ENCODE results near the gene ADRA1B. TPM values are rescaled to one million over a fixed set of nuclear protein-coding genes. Genes with fewer than 3 reads are reported as not detected.

ADRA1B gene
- total and polyA plus RNA-seq, 2 of the 8 experiments (the other 6 are each of a cell fraction or from before 2014, with no cell fraction given) = not detected

DNA sequence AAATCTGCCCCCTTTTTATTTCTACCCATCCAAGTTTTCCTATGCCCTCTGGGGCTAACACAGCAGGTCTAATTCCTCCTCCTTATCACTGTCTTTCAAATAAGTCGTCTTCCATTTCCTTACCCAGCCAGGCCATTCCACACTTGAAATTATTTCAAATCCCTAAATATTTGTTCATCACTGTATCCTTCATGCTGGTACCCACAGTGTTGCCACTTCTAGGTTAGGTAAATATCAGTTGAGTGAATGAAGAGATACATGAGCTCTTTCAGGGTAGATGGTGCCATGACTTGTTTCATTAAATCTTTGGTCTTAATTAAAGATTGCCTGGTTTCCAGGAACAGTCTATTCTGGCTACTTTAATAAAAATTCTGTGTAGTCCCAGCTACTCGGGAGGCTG is 35.6 kb upstream of the ADRA1B start:
- no peak for FAIRE-seq

More for the DNA sequence above, 35.6 kb upstream of the ADRA1B start:
- H3K4me3 ChIP-seq (ENCODE audit: extremely low read depth in 1 of 4, insufficient read depth in 2 of 4, low read depth in 3 of 4, low read length in 4 of 4) = no peak overlapping the region
- no peak overlapping the region for H3K18ac ChIP-seq (ENCODE audit: extremely low read depth, low read length)
- H2BK120ac ChIP-seq (replicated peaks; ENCODE audit: low read depth, low read length) = no peak overlapping the region
- H2AK5ac ChIP-seq (ENCODE audit: low read depth, low read length) = no peak overlapping the region
- H3K4me1 ChIP-seq (replicated peaks in 1 of 4; ENCODE audit: control insufficient read depth in 3 of 4, insufficient read depth in 4 of 4, low read length in 3 of 4) = peaks cover 2 to 5% (median 5%) of the 10 kb centered on the region in 4 experiments; a peak in 4 of 7 replicates
- POLR2A ChIA-PET (ENCODE audit: partially characterized antibody) = interaction anchor here (2.1 kb wide), 1 partner anchor 10 kb away, joined by 9 read pairs; no protein-coding TSS in a partner anchor
- no peak overlapping the region for H3K9ac ChIP-seq (replicated peaks in 1 of 4; ENCODE audit: extremely low read depth in 1 of 4, low read depth in 3 of 4, low read length in 3 of 4)
- no peak overlapping the region for H4K5ac ChIP-seq (ENCODE audit: insufficient read length, low read depth, low read length)
- H3K79me1 ChIP-seq (ENCODE audit: low read depth, low read length) = no peaks in the 10 kb centered on the region
- no peak overlapping the region for H3K14ac ChIP-seq (ENCODE audit: insufficient read length)
- no peaks in the 10 kb centered on the region for H3K23me2 ChIP-seq (ENCODE audit: low read depth, low read length)
- no peak overlapping the region for H2BK12ac ChIP-seq (ENCODE audit: low read depth, low read length)
- DNase-seq (ENCODE audit: low read depth in 1 of 2, low spot score in 2 of 2) = no peak
- no peaks in the 10 kb centered on the region for H3K9me3 ChIP-seq (ENCODE audit: insufficient read depth in 2 of 2, low read depth in 1 of 2, low read length in 1 of 2)
- no peaks in the 10 kb centered on the region for H3K79me2 ChIP-seq (ENCODE audit: control insufficient read depth in 1 of 2, insufficient read depth in 2 of 2, low read length in 2 of 2)
- H4K91ac ChIP-seq (replicated peaks; ENCODE audit: insufficient read length, low read length) = no peak overlapping the region
- H3K4me2 ChIP-seq (ENCODE audit: insufficient read depth in 1 of 2, low read depth in 2 of 2, low read length in 2 of 2) = no peak overlapping the region
- CTCF ChIA-PET (ENCODE audit: partially characterized antibody) = interaction anchor here (0.7 kb wide), 1 partner anchor 71 kb away, joined by 3 read pairs; no protein-coding TSS in a partner anchor
- no peak overlapping the region for H3K23ac ChIP-seq (ENCODE audit: insufficient read length)
- H3K27me3 ChIP-seq (replicated peaks in 1 of 4; ENCODE audit: control insufficient read depth in 3 of 4, extremely low read depth in 1 of 4, insufficient read depth in 3 of 4, low read length in 3 of 4) = no peaks in the 10 kb centered on the region
- no peaks in the 10 kb centered on the region for H3K36me3 ChIP-seq (ENCODE audit: control insufficient read depth in 2 of 4, insufficient read depth in 4 of 4, low read length in 3 of 4)
- H3K27ac ChIP-seq (ENCODE audit: low read depth, low read length) = no peak overlapping the region
- no peak overlapping the region for H3K56ac ChIP-seq (replicated peaks; ENCODE audit: insufficient read length, low read depth, low read length)
- TF ChIP-seq TCF12 (IDR thresholded peaks at IDR 0.05; ENCODE audit: low read depth, low read length) (no peak), YY1 (IDR thresholded peaks at IDR 0.05; ENCODE audit: low read depth, low read length) (no peak), POLR2A (IDR thresholded peaks at IDR 0.05; ENCODE audit: control extremely low read depth in 1 of 2, low read depth in 2 of 2, low read length in 2 of 2) (no peak), GTF2F1 (IDR thresholded peaks at IDR 0.05; ENCODE audit: borderline replicate concordance, low read depth, low read length) (no peak), CHD1 (IDR thresholded peaks at IDR 0.05; ENCODE audit: low read depth, low read length) (no peak), KDM4A (IDR thresholded peaks at IDR 0.05; ENCODE audit: low read depth, low read length, severe bottlenecking) (no peak)
- TF ChIP-seq, protein P1, sequence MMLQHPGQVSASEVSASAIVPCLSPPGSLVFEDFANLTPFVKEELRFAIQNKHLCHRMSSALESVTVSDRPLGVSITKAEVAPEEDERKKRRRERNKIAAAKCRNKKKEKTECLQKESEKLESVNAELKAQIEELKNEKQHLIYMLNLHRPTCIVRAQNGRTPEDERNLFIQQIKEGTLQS (IDR thresholded peaks at IDR 0.05; ENCODE audit: insufficient read depth, low read depth, low read length) = no peak
- no peak overlapping the region for H2BK20ac ChIP-seq (ENCODE audit: low read length)
- H2AFZ ChIP-seq (ENCODE audit: low read length) = no peak overlapping the region
- H4K20me1 ChIP-seq (replicated peaks in 1 of 2; ENCODE audit: control insufficient read depth in 1 of 2, insufficient read depth in 2 of 2, low read length in 2 of 2) = no peaks in the 10 kb centered on the region
- WGBS, 2 experiments (ENCODE audit: extremely low coverage in 1 of 2, insufficient coverage in 1 of 2, insufficient read length in 1 of 2, insufficient replicate concordance in 2 of 2, low coverage in 1 of 2, low lambda C conversion rate in 2 of 2, missing lambda C conversion rate in 1 of 2) = 81% methylated on average over 2 of the region's 2 CpGs; no CpG with 5 or more reads in 1 of the 2 experiments
- H3K4ac ChIP-seq (replicated peaks; ENCODE audit: insufficient read length, low read depth, low read length) = no peak overlapping the region
- no peak overlapping the region for H4K8ac ChIP-seq (ENCODE audit: extremely low read depth, insufficient read depth, low read length)
- no peak overlapping the region for H2BK15ac ChIP-seq (ENCODE audit: low read length)
- H2BK5ac ChIP-seq (ENCODE audit: low read depth, low read length) = no peak overlapping the region
